Fibroblast of pulmonary artery (primary cell): ENCODE data around the gene TRAM2.

Experiments
- DNase-seq: peaks from one replicate; pipeline ENCODE4 v3.0.0-alpha.2; 2010; ENCODE audit warnings: low read depth
- H3K4me3 ChIP-seq: replicated peaks from 2 replicates; pipeline ENCODE4 v1.5.1; 2011; ENCODE audit warnings: low read depth, mild to moderate bottlenecking, control low read depth, low read length, moderate library complexity
- CTCF ChIP-seq: IDR thresholded peaks from 2 replicates; pipeline ENCODE4 v1.5.1; 2011; ENCODE audit warnings: mild to moderate bottlenecking, control low read depth, low read length, inconsistent platforms; ENCODE audit errors: missing control alignments

Gene TRAM2

DNA sequence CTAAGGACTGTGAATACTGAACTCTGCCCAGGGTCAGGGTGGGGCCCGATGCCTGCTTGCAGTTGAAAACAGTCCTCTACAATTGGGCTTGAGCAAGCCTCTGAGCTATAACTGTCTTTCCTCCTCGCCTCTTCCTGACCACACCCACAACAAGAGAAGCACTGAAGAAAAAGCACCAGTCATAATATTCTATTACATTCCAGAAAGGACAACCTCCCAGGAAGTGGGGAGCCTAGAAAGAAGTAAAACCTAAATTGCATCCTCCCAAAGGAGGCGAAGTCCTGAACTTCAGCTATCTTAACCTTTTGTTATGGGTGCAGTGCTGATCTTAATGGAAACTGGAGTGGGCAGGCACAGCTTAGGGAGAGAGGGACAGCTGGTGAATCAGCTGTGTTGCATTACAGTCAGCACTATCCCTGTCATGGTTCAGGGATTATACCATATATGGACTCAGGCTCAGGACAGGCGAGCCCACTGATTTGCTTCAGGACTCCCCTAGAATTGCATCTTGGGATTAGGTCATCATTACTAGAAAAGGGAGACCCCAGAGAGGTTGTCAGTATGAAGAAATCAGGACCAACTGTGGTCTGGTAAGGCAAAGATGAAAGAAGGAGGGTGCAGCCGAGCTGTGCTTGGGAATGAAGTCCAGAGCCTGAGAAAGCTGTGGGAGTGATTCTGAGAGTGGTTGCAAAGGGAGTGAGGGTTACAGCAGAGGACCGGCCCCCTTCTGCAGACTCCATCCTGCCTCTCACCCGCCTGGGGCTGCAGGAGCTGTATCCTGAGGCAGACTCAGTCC, 18.3 kb upstream of the TRAM2 start:
- TF ChIP-seq CTCF, result no peak
- peak; percentile 95 for DNase-seq
- H3K4me3 ChIP-seq, result peak overlapping the region; percentile 28

DNA sequence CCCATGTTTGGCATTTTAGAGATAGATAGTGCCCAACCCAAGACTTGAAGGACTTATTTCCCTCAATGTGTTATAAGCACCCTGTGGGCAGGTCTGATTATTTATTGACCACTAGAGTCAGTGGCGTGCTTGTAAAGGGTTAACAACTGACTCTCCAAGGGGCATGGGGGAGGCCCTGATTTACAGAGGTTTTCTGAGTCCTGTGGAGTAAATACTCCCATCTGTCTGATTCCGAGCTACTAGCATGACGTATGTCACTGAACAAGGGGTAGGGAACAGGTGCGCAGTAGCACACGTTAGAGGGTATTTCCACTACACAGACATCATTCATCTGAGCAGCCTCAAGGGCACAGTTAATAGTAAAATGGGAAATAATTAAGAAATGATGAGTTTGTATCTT, 17.4 kb upstream of the TRAM2 start:
- TF ChIP-seq CTCF, result no peak
- no peak for DNase-seq
- no peak overlapping the region for H3K4me3 ChIP-seq

DNA sequence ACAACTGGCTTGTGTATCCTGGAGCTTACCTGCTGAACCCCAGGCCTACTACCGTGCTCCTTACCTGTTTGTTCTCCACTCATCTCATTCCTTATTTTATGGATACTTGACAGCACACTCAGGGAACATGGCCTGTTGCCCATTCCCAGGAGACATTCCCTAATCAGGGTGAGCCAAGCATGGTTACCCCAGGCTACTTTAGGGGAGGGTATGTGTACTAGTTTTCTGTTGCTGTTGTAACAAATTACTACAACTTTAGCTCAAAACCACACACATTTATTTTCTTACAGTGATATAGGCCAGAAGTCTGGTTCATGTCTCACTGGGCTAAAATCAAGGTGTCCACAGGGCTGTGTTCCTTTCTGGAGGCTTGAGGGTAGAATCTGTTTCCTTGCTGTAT, 15.0 kb upstream of the TRAM2 start:
- no peak for TF ChIP-seq CTCF
- DNase-seq, result no peak
- no peak overlapping the region for H3K4me3 ChIP-seq

GRCh38 chr6:52590152-52590891, 13.5 kb upstream of the TRAM2 start:
- no peak overlapping the region for H3K4me3 ChIP-seq
- no peak for TF ChIP-seq CTCF
- DNase-seq, result peak; percentile 82

DNA sequence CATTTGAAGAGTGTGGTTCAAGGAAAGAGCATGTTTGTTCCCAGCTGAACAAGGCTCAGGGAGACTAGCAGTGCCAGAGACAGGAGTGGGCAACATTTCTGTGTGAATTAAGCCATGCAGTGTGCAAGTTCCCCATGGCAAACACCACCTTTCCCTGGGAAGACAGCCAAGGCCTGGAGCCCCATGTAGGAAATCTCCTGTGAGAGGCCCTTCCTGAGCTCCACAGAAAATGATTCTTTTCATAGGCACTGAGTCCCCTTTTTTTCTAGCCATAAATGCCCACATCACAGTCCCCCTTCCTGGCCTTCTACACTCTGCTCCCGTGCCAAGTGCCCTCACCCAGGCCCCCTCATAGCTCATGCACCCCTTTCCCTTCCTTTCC, 11.8 kb upstream of the TRAM2 start:
- no peak overlapping the region for H3K4me3 ChIP-seq
- DNase-seq, result no peak
- no peak for TF ChIP-seq CTCF

DNA sequence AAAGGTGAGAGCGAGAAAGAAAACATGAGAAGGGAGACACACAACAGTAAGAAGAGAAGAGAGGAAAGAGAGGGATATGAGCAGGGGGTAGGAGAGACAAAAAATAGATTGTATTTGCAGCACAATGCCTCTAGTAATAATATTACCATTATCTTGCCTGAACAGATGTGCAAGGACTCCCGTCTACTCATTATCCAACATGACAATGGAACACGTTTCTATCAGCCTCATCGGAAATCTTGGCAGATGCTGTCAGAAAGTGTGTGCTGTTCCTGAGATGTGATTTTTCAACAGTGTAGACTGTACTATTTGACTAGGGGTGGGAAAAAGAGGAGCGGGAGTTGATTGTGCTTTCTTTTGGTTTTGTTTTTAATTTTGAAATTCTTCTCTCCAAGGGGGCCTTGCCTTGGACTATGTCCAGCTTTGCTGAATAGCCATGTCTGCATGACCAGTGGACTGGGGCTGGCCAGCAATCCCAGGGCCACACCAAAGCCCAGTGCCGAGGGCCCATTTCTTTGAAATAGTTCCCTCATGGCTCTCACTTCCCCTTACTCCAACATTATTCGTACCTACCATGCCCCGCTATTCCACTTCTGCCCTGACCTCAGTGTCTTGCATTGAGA, 11.3 kb upstream of the TRAM2 start:
- H3K4me3 ChIP-seq, result no peak overlapping the region
- no peak for DNase-seq
- no peak for TF ChIP-seq CTCF
